SH-SY5Y (cell line): ENCODE results near the gene ARHGEF9.

ENCODE experiments used
- GATA2 ChIP-seq: IDR thresholded peaks from 2 replicates; pipeline ENCODE4 v1.6.1; 2011; ENCODE audit warnings: mild to moderate bottlenecking, low read depth, low read length
- GATA3 ChIP-seq: IDR thresholded peaks from 2 replicates; pipeline ENCODE4 v1.6.1; 2011; ENCODE audit warnings: low read depth, mild to moderate bottlenecking, low read length, moderate library complexity

GRCh38 chrX:63739885-63740284, 45.1 kb downstream of the ARHGEF9 start:
- TF ChIP-seq GATA2 (no peak), GATA3 (no peak)
